ENCODE results near the gene SLC17A5. TPM values are rescaled to one million over a fixed set of nuclear protein-coding genes. Genes with fewer than 3 reads are reported as not detected.

SLC17A5 gene
- total and polyA plus RNA-seq, 2 donors (not counting 1 experiment from before 2014, with no cell fraction given), result 2.1 to 8.0 TPM

DNA sequence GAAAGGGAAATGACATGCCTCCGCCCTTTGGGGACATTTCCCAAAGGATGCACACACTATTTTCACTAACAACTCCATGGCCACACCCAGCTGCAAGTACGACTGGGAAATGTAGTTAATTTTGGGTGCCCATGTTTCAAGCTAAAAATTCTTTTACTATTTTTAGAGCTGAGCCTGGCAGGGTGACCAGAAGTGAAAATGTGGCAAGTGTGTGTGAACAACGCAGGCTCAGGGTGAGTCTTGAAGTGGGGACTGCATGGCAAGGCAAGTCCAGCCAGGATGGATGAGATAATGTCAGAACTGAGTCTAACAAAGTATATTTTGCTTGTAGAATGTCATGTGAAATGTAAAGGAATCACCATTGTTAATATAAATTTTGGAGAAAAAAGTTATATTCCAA lies 25.2 kb upstream of the SLC17A5 start:
- 40% methylated on average over 1 of the region's 3 CpGs for WGBS (ENCODE audit: insufficient coverage)
- H2AFZ ChIP-seq (ENCODE audit: insufficient read depth, low read depth, low read length, poor library complexity, severe bottlenecking), result no peak overlapping the region
- Mint-ChIP-seq H3K4me1 (no peaks in the 10 kb centered on the region), H3K27ac (no peak overlapping the region), H3K9me3 (ENCODE audit: insufficient read depth) (peaks cover 3% of the 10 kb centered on the region), H3K4me3 (no peak overlapping the region), H3K27me3 (peaks cover 13% of the 10 kb centered on the region)
- intact Hi-C loops (cut with micrococcal nuclease), result no loop called here
- H4K20me1 ChIP-seq (ENCODE audit: control insufficient read depth, insufficient read depth, low read length, poor library complexity, severe bottlenecking), result no peaks in the 10 kb centered on the region
- ATAC-seq (ENCODE audit: low read depth) (no peak), DNase-seq (no peak)
- peaks cover 0 to 8% (median 2%) of the 10 kb centered on the region in 3 donors for H3K9me3 ChIP-seq (ENCODE audit: control extremely low read depth in 1 of 3, control insufficient read depth in 2 of 3, insufficient read depth in 1 of 3, low read length in 2 of 3)
- TF ChIP-seq, protein P1, sequence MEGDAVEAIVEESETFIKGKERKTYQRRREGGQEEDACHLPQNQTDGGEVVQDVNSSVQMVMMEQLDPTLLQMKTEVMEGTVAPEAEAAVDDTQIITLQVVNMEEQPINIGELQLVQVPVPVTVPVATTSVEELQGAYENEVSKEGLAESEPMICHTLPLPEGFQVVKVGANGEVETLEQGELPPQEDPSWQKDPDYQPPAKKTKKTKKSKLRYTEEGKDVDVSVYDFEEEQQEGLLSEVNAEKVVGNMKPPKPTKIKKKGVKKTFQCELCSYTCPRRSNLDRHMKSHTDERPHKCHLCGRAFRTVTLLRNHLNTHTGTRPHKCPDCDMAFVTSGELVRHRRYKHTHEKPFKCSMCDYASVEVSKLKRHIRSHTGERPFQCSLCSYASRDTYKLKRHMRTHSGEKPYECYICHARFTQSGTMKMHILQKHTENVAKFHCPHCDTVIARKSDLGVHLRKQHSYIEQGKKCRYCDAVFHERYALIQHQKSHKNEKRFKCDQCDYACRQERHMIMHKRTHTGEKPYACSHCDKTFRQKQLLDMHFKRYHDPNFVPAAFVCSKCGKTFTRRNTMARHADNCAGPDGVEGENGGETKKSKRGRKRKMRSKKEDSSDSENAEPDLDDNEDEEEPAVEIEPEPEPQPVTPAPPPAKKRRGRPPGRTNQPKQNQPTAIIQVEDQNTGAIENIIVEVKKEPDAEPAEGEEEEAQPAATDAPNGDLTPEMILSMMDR (IDR thresholded peaks at IDR 0.05), result no peak
- no peak for TF ChIP-seq EZH2 (IDR thresholded peaks at IDR 0.05; ENCODE audit: borderline replicate concordance, insufficient read depth, low read depth, low read length, poor library complexity, severe bottlenecking)
- H3K27me3 ChIP-seq (replicated peaks in 1 of 4; ENCODE audit: control extremely low read depth in 1 of 4, control insufficient read depth in 3 of 4, insufficient read depth in 4 of 4, low read length in 3 of 4), result no peaks in the 10 kb centered on the region
- CTCF ChIA-PET, result interaction anchor here (0.7 to 1.8 kb wide), 4 partner anchors 11 to 1530 kb away, joined by 3 to 7 read pairs (median 3); partner anchors contain the start of gene CD109
- H3K4me2 ChIP-seq (replicated peaks; ENCODE audit: low read depth, low read length, poor library complexity, severe bottlenecking), result no peak overlapping the region
- H3K4me3 ChIP-seq (ENCODE audit: control extremely low read depth in 1 of 5, extremely low read depth in 1 of 5, insufficient read depth in 1 of 5, low read depth in 2 of 5, low read length in 4 of 5), result no peak overlapping the region
- POLR2A ChIA-PET, result no interaction called here
- H3K4me1 ChIP-seq (ENCODE audit: control insufficient read depth in 2 of 2, insufficient read depth in 2 of 2, low read length in 2 of 2), result no peaks in the 10 kb centered on the region
- no peaks in the 10 kb centered on the region for H3K36me3 ChIP-seq (replicated peaks in 1 of 2; ENCODE audit: control extremely low read depth in 1 of 2, control insufficient read depth in 1 of 2, extremely low read depth in 1 of 2, insufficient read depth in 2 of 2, low read length in 1 of 2)
- no peak overlapping the region for H3K27ac ChIP-seq (ENCODE audit: low read length in 2 of 2)
- no peak overlapping the region for H3K9ac ChIP-seq (ENCODE audit: low read length)
- no peaks in the 10 kb centered on the region for H3K79me2 ChIP-seq (ENCODE audit: control insufficient read depth, insufficient read depth, low read length)

DNA sequence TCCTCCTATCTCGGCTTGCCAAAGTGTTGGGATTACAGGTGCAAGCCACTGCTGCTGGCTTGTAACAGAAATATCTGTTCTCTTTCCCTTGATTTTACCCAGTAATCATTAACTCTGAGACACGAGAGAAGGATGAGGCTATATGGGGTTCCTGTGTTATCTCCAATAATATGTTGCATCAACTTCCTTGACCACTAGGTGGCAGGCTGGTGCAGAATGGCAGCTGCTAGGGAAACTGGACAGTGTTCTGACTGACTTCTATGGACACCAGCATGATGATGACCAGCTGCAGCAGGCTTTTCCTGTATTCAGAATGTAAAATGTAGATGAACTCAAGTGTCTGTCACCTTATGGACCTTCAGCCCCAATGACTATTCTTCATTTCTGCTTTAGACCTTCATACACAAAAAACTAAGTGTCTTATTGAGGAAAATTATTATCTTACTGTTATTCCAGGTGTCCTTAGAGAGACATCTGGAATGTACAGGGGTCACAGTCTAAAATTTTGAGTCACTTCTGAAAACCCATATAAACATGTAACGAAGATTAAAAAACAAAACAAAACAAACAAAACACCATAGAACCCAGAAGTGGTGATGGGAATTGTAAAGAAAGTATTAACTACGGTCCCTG lies 21.8 kb upstream of the SLC17A5 start:
- peak; percentile 75 for ATAC-seq (ENCODE audit: low read depth)

More for the DNA sequence above, 21.8 kb upstream of the SLC17A5 start:
- Histone ChIP-seq H3K9me3 (ENCODE audit: control extremely low read depth in 1 of 3, control insufficient read depth in 2 of 3, insufficient read depth in 1 of 3, low read length in 2 of 3) (no peaks in the 10 kb centered on the region), H3K9ac (ENCODE audit: low read length) (no peak overlapping the region), H3K27me3 (replicated peaks in 1 of 4; ENCODE audit: control extremely low read depth in 1 of 4, control insufficient read depth in 3 of 4, insufficient read depth in 4 of 4, low read length in 3 of 4) (peaks cover 0 to 3% (median 0%) of the 10 kb centered on the region in 4 experiments), H3K4me3 (ENCODE audit: control extremely low read depth in 1 of 5, extremely low read depth in 1 of 5, insufficient read depth in 1 of 5, low read depth in 2 of 5, low read length in 4 of 5) (no peak overlapping the region), H3K4me1 (ENCODE audit: control insufficient read depth in 2 of 2, insufficient read depth in 2 of 2, low read length in 2 of 2) (no peaks in the 10 kb centered on the region), H3K27ac (ENCODE audit: low read length in 2 of 2) (no peak overlapping the region), H3K79me2 (ENCODE audit: control insufficient read depth, insufficient read depth, low read length) (no peaks in the 10 kb centered on the region), H3K4me2 (replicated peaks; ENCODE audit: low read depth, low read length, poor library complexity, severe bottlenecking) (no peak overlapping the region), H4K20me1 (ENCODE audit: control insufficient read depth, insufficient read depth, low read length, poor library complexity, severe bottlenecking) (no peaks in the 10 kb centered on the region), H3K36me3 (replicated peaks in 1 of 2; ENCODE audit: control extremely low read depth in 1 of 2, control insufficient read depth in 1 of 2, extremely low read depth in 1 of 2, insufficient read depth in 2 of 2, low read length in 1 of 2) (no peaks in the 10 kb centered on the region), H2AFZ (ENCODE audit: insufficient read depth, low read depth, low read length, poor library complexity, severe bottlenecking) (no peak overlapping the region)
- WGBS (ENCODE audit: insufficient coverage), result no CpG with 5 or more reads among the region's 4 CpGs
- Mint-ChIP-seq H3K27ac (no peak overlapping the region), H3K27me3 (peaks cover 17% of the 10 kb centered on the region), H3K4me1 (no peaks in the 10 kb centered on the region), H3K4me3 (no peak overlapping the region), H3K9me3 (ENCODE audit: insufficient read depth) (no peaks in the 10 kb centered on the region)
- DNase-seq, result peak; percentile 68
- ChIA-PET CTCF (interaction anchor here (1.1 to 5.0 kb wide), 11 partner anchors 9 to 1542 kb away, joined by 3 to 45 read pairs (median 7); no protein-coding TSS in a partner anchor), POLR2A (no interaction called here)
- intact Hi-C loops (cut with micrococcal nuclease), result loop anchor here (1.0 to 2.0 kb wide), 3 partner anchors 58 to 1533 kb away; no protein-coding TSS in a partner anchor
- TF ChIP-seq, protein P1 (IDR thresholded peaks at IDR 0.05), result peak; percentile 96
- TF ChIP-seq EZH2 (IDR thresholded peaks at IDR 0.05; ENCODE audit: borderline replicate concordance, insufficient read depth, low read depth, low read length, poor library complexity, severe bottlenecking), result no peak
